GM23338 (cell line): ENCODE measurements around the gene JPH3. TPM values are rescaled to one million over a fixed set of nuclear protein-coding genes. Genes with fewer than 3 reads are reported as not detected.

ENCODE experiments used
- ATAC-seq: fragments of 200-7000 bp; cut with Tn5 transposase; 3 replicates; pipeline ENCODE4 v1.9.1; 2020
- DNase-seq: peaks from one replicate; pipeline ENCODE4 v3.0.0-alpha.2; 2015; ENCODE audit warnings: low spot score
- H2AFZ ChIP-seq: fragments of 200-600 bp; sonication (generic); 2 replicates; pipeline ENCODE4 v1.8.0; 2016; ENCODE audit warnings: antibody characterized with exemption, mild to moderate bottlenecking, moderate library complexity
- H3F3A ChIP-seq: fragments of 200-600 bp; sonication (generic); replicated peaks from 2 replicates; pipeline ENCODE4 v1.8.0; 2017; ENCODE audit warnings: antibody characterized with exemption, mixed run types, low read depth
- H3K27ac ChIP-seq: fragments of 200-600 bp; sonication (generic); 2 replicates; pipeline ENCODE4 v1.6.1; 2016; ENCODE audit warnings: low read depth
- H3K27me3 ChIP-seq: fragments of 200-600 bp; sonication (generic); 2 replicates; pipeline ENCODE4 v1.8.0; 2016; ENCODE audit warnings: mild to moderate bottlenecking, mixed run types, moderate library complexity; ENCODE audit not compliant: insufficient read depth
- H3K36me3 ChIP-seq: fragments of 200-600 bp; sonication (generic); 2 replicates; pipeline ENCODE4 v1.8.0; 2016; ENCODE audit warnings: mild to moderate bottlenecking; ENCODE audit not compliant: insufficient read depth
- H3K4me1 ChIP-seq: fragments of 200-600 bp; sonication (generic); 2 replicates; pipeline ENCODE4 v1.8.0; 2016; ENCODE audit warnings: mild to moderate bottlenecking, moderate library complexity; ENCODE audit not compliant: insufficient read depth
- H3K4me2 ChIP-seq: fragments of 200-600 bp; sonication (generic); 2 replicates; pipeline ENCODE4 v1.7.1; 2017; ENCODE audit warnings: mixed run types
- H3K4me3 ChIP-seq: fragments of 200-600 bp; sonication (generic); 2 replicates; pipeline ENCODE4 v1.6.1; 2016; ENCODE audit warnings: mixed run types
- H3K79me2 ChIP-seq: fragments of 200-600 bp; sonication (generic); replicated peaks from 2 replicates; pipeline ENCODE4 v1.8.0; 2017; ENCODE audit warnings: mild to moderate bottlenecking; ENCODE audit not compliant: insufficient read depth
- H3K9me2 ChIP-seq: fragments of 200-600 bp; sonication (generic); 2 replicates; pipeline ENCODE4 v1.8.0; 2017; ENCODE audit not compliant: insufficient read depth
- H4K20me1 ChIP-seq: fragments of 200-600 bp; sonication (generic); replicated peaks from 2 replicates; pipeline ENCODE4 v1.8.0; 2017; ENCODE audit warnings: mild to moderate bottlenecking; ENCODE audit not compliant: insufficient read depth
- H3K27ac Mint-ChIP-seq: 2 replicates; pipeline ENCODE4 v1.8.0; 2020; ENCODE audit warnings: inconsistent platforms, mild to moderate bottlenecking, moderate library complexity, mixed read lengths
- H3K27me3 Mint-ChIP-seq: 3 replicates; pipeline ENCODE4 v1.8.0; 2022; ENCODE audit warnings: low read depth, mild to moderate bottlenecking, moderate library complexity, mixed read lengths, inconsistent platforms; ENCODE audit not compliant: insufficient read depth, poor library complexity
- H3K36me3 Mint-ChIP-seq: 3 replicates; pipeline ENCODE4 v1.8.0; 2021; ENCODE audit warnings: low read depth, mild to moderate bottlenecking, inconsistent platforms, moderate library complexity, mixed read lengths
- H3K4me1 Mint-ChIP-seq: 3 replicates; pipeline ENCODE4 v1.8.0; 2020; ENCODE audit warnings: mild to moderate bottlenecking, inconsistent platforms, mixed read lengths
- H3K4me3 Mint-ChIP-seq: 3 replicates; pipeline ENCODE4 v1.8.0; 2021; ENCODE audit warnings: moderate library complexity, mild to moderate bottlenecking, inconsistent platforms, mixed read lengths
- H3K9me3 Mint-ChIP-seq: 3 replicates; pipeline ENCODE4 v1.8.0; 2020; ENCODE audit warnings: moderate library complexity, mild to moderate bottlenecking, inconsistent platforms, mixed read lengths
- CREB1 ChIP-seq: fragments of 250-450 bp; sonication (Bioruptor Pico); IDR thresholded peaks from 2 replicates; pipeline ENCODE4 v1.5.0; 2020; ENCODE audit warnings: low read depth, mild to moderate bottlenecking, moderate library complexity
- CTCF ChIP-seq, 2 experiments: fragments of 200-600 bp in 1 of 2; sonication (generic) in 1 of 2; conservative IDR thresholded peaks; 2 replicates each; pipeline versions ENCODE4 v1.5.1 to v1.6.1; 2016 to 2017; ENCODE audit warnings: antibody characterized with exemption in 2 of 2, low read depth in 2 of 2, mild to moderate bottlenecking in 2 of 2, moderate library complexity in 1 of 2
- ETS1 ChIP-seq: IDR thresholded peaks from 2 replicates; pipeline ENCODE4 v1.6.1; 2016; ENCODE audit warnings: antibody characterized with exemption
- EZH2 ChIP-seq: fragments of 200-600 bp; sonication (generic); IDR thresholded peaks from one replicate; pipeline ENCODE4 v1.8.0; 2017; ENCODE audit warnings: antibody characterized with exemption, mild to moderate bottlenecking, low read depth; ENCODE audit not compliant: unreplicated experiment
- EZH2phosphoT487 ChIP-seq: fragments of 200-600 bp; sonication (generic); IDR thresholded peaks from one replicate; pipeline ENCODE4 v1.8.1; 2018; ENCODE audit warnings: antibody characterized with exemption; ENCODE audit not compliant: unreplicated experiment
- JUNB ChIP-seq: IDR thresholded peaks from one replicate; pipeline ENCODE4 v1.6.1; 2016; ENCODE audit warnings: antibody characterized with exemption; ENCODE audit not compliant: unreplicated experiment
- POLR2AphosphoS5 ChIP-seq: IDR thresholded peaks from 2 replicates; pipeline ENCODE4 v1.6.1; 2016; ENCODE audit warnings: antibody characterized with exemption, low read depth
- REST ChIP-seq: IDR thresholded peaks from one replicate; pipeline ENCODE4 v1.6.1; 2018; ENCODE audit warnings: antibody characterized with exemption; ENCODE audit not compliant: unreplicated experiment
- STAT1 ChIP-seq: IDR thresholded peaks from one replicate; pipeline ENCODE4 v1.6.1; 2016; ENCODE audit warnings: antibody characterized with exemption; ENCODE audit not compliant: unreplicated experiment
- ZNF114 ChIP-seq: fragments of 250-450 bp; sonication (Bioruptor Pico); IDR thresholded peaks from 2 replicates; pipeline ENCODE4 v1.5.0; 2020; ENCODE audit warnings: mild to moderate bottlenecking, moderate library complexity
- ZNF331 ChIP-seq: fragments of 250-450 bp; sonication (Bioruptor Pico); IDR thresholded peaks from 2 replicates; pipeline ENCODE4 v1.5.0; 2020; ENCODE audit warnings: low read depth, mild to moderate bottlenecking, moderate library complexity
- ZNF462 ChIP-seq: fragments of 250-450 bp; sonication (Bioruptor Pico); IDR thresholded peaks from 2 replicates; pipeline ENCODE4 v1.5.0; 2020; ENCODE audit warnings: mild to moderate bottlenecking, moderate library complexity
- polyA plus RNA-seq: library from polyadenylated mRNA; unstranded; fragments of >200 nt; fragmentation: Nextera tagmentation; extraction: Ambion mirVana; gene quantifications from 2 replicates; pipeline ENCODE4 v1.2.1, GENCODE V29; 2016
- total RNA-seq: library from RNA; depleted of rRNA; stranded (reverse); fragments of >200 nt; shearing (Covaris generic); gene quantifications from 2 replicates; pipeline ENCODE4 v1.2.3, GENCODE V29; 2014

The JPH3 gene
- total and polyA plus RNA-seq, 2 experiments from 2014 or later = 8.4 to 38.3 TPM

- Histone ChIP-seq H4K20me1 (peaks cover 26% of the 10 kb centered on the region), H3K36me3 (peaks cover 15% of the 10 kb centered on the region), H3K27me3 (no peaks in the 10 kb centered on the region), H3K4me2 (no peak overlapping the region), H2AFZ (no peak overlapping the region), H3K4me3 (no peak overlapping the region), H3K27ac (no peak overlapping the region), H3K79me2 (peaks cover 41% of the 10 kb centered on the region), H3K9me2 (no peaks in the 10 kb centered on the region), H3K4me1 (no peaks in the 10 kb centered on the region), H3F3A (no peaks in the 10 kb centered on the region; the same call in 1 of the 2 replicates)
- H3K36me3 Mint-ChIP-seq = peaks cover 66% of the 10 kb centered on the region
- TF ChIP-seq EZH2 (no peak), ZNF331 (CRISPR knock-in tag) (no peak), EZH2phosphoT487 (no peak), REST (no peak), ZNF114 (CRISPR knock-in tag) (no peak), ZNF462 (CRISPR knock-in tag) (no peak), POLR2AphosphoS5 (no peak), CTCF (conservative IDR thresholded peaks at IDR 0.05; ENCODE audit: low read depth in 2 of 2) (no peak), ETS1 (no peak), CREB1 (CRISPR knock-in tag) (no peak), STAT1 (no peak), JUNB (no peak)
- peaks cover 4% of the 10 kb centered on the region for H3K27me3 Mint-ChIP-seq
- H3K4me3 Mint-ChIP-seq = no peak overlapping the region
- DNase-seq (no peak), ATAC-seq (no peak)
- H3K4me1 Mint-ChIP-seq = peaks cover 3% of the 10 kb centered on the region; the same call in 2 of the 3 replicates
- H3K9me3 Mint-ChIP-seq = peaks cover 2% of the 10 kb centered on the region; the same call in 2 of the 3 replicates
- H3K27ac Mint-ChIP-seq = no peak overlapping the region
Observed at GRCh38 chr16:87724490-87725291, 122.4 kb downstream of the JPH3 start.
